ENCODE data around the gene VPS37D.

DNA sequence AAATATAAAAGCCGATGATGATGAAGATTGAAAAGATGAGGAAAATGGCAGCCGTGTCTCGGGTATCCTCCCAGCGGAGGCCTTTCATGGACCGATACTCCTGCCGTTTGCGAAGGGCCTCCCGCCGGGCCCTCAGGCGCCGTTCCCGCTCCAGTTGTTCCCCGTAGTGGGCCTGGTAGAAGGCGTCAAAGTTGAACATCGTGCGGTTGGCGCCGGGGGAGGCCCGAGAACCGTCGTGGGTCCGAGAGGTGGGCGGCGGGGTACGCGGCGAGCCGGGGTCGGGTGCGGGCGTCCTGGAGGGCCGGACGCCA, 15.1 kb downstream of the VPS37D start:
- TF ChIP-seq POLR2AphosphoS5 (IDR thresholded peaks at IDR 0.05; ENCODE audit: low read depth, low read length) (no peak), MXI1 (IDR thresholded peaks at IDR 0.05; ENCODE audit: low read depth, low read length) (no peak)

Measured in SK-N-SH (cell line).